ENCODE data around the gene PRH1. TPM values are rescaled to one million over a fixed set of nuclear protein-coding genes. Genes with fewer than 3 reads are reported as not detected.

The PRH1 gene
- total and polyA plus RNA-seq, 2 experiments from 2014 or later: 19.0 to 42.9 TPM

DNA sequence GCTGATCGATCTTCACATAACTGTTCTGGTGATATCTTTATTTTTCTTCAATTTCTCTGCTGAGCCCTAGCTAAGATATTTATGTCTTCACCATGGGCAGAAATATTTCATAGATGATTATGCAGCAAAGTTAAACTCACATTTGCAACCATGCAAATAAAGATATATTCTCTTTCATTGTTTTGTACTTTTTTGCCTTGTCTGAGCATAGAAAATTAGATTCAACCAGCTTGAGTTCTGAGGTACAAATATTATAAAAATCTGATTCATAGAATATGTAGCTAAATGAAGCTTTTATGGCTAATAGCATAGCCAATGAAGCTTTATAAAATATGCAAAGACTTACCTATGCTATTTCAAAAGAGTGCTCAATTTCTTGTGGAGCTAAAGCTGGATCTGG, 25.4 kb upstream of the PRH1 start, which contains the start of gene TAS2R13:
TSS of gene TAS2R13 (minus strand) at position 101 of the 400 bp plus-strand sequence. CDS start 264 bp downstream, outside the sequence.
- Histone ChIP-seq H3F3A (replicated peaks; ENCODE audit: low read depth) (no peaks in the 10 kb centered on the region), H3K9me2 (ENCODE audit: insufficient read depth) (no peaks in the 10 kb centered on the region), H3K36me3 (ENCODE audit: insufficient read depth) (no peaks in the 10 kb centered on the region), H2AFZ (no peak within 1 kb of the TSS), H3K4me3 (no peak within 1 kb of the TSS), H3K27me3 (ENCODE audit: insufficient read depth) (no peaks in the 10 kb centered on the region), H3K79me2 (replicated peaks; ENCODE audit: insufficient read depth) (no peaks in the 10 kb centered on the region), H3K4me2 (no peak within 1 kb of the TSS), H4K20me1 (replicated peaks; ENCODE audit: insufficient read depth) (no peaks in the 10 kb centered on the region), H3K4me1 (ENCODE audit: insufficient read depth) (peaks cover 13% of the 10 kb centered on the region), H3K27ac (ENCODE audit: low read depth) (no peak within 1 kb of the TSS)
- Mint-ChIP-seq H3K9me3 (peaks cover 9% of the 10 kb centered on the region), H3K4me3 (no peak within 1 kb of the TSS), H3K27me3 (ENCODE audit: insufficient read depth, low read depth, poor library complexity) (no peaks in the 10 kb centered on the region), H3K36me3 (ENCODE audit: low read depth) (peaks cover 13% of the 10 kb centered on the region; the same call in 2 of the 3 replicates), H3K27ac (no peak within 1 kb of the TSS), H3K4me1 (peaks cover 6% of the 10 kb centered on the region)
- TF ChIP-seq NANOG (IDR thresholded peaks at IDR 0.05; ENCODE audit: borderline replicate concordance): no peak
- TF ChIP-seq, protein P1, sequence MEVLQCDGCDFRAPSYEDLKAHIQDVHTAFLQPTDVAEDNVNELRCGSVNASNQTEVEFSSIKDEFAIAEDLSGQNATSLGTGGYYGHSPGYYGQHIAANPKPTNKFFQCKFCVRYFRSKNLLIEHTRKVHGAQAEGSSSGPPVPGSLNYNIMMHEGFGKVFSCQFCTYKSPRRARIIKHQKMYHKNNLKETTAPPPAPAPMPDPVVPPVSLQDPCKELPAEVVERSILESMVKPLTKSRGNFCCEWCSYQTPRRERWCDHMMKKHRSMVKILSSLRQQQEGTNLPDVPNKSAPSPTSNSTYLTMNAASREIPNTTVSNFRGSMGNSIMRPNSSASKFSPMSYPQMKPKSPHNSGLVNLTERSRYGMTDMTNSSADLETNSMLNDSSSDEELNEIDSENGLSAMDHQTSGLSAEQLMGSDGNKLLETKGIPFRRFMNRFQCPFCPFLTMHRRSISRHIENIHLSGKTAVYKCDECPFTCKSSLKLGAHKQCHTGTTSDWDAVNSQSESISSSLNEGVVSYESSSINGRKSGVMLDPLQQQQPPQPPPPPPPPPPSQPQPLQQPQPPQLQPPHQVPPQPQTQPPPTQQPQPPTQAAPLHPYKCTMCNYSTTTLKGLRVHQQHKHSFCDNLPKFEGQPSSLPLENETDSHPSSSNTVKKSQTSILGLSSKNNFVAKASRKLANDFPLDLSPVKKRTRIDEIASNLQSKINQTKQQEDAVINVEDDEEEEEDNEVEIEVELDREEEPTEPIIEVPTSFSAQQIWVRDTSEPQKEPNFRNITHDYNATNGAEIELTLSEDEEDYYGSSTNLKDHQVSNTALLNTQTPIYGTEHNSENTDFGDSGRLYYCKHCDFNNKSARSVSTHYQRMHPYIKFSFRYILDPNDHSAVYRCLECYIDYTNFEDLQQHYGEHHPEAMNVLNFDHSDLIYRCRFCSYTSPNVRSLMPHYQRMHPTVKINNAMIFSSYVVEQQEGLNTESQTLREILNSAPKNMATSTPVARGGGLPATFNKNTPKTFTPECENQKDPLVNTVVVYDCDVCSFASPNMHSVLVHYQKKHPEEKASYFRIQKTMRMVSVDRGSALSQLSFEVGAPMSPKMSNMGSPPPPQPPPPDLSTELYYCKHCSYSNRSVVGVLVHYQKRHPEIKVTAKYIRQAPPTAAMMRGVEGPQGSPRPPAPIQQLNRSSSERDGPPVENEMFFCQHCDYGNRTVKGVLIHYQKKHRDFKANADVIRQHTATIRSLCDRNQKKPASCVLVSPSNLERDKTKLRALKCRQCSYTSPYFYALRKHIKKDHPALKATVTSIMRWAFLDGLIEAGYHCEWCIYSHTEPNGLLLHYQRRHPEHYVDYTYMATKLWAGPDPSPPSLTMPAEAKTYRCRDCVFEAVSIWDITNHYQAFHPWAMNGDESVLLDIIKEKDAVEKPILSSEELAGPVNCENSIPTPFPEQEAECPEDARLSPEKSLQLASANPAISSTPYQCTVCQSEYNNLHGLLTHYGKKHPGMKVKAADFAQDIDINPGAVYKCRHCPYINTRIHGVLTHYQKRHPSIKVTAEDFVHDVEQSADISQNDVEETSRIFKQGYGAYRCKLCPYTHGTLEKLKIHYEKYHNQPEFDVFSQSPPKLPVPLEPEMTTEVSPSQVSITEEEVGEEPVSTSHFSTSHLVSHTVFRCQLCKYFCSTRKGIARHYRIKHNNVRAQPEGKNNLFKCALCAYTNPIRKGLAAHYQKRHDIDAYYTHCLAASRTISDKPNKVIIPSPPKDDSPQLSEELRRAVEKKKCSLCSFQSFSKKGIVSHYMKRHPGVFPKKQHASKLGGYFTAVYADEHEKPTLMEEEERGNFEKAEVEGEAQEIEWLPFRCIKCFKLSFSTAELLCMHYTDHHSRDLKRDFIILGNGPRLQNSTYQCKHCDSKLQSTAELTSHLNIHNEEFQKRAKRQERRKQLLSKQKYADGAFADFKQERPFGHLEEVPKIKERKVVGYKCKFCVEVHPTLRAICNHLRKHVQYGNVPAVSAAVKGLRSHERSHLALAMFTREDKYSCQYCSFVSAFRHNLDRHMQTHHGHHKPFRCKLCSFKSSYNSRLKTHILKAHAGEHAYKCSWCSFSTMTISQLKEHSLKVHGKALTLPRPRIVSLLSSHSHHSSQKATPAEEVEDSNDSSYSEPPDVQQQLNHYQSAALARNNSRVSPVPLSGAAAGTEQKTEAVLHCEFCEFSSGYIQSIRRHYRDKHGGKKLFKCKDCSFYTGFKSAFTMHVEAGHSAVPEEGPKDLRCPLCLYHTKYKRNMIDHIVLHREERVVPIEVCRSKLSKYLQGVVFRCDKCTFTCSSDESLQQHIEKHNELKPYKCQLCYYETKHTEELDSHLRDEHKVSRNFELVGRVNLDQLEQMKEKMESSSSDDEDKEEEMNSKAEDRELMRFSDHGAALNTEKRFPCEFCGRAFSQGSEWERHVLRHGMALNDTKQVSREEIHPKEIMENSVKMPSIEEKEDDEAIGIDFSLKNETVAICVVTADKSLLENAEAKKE (CRISPR knock-in tag; IDR thresholded peaks at IDR 0.05): no peak
- no peak for TF ChIP-seq CREB1 (CRISPR knock-in tag; IDR thresholded peaks at IDR 0.05; ENCODE audit: low read depth)
- no peak for TF ChIP-seq JUNB (IDR thresholded peaks at IDR 0.05; ENCODE audit: unreplicated experiment)
- TF ChIP-seq STAT1 (IDR thresholded peaks at IDR 0.05; ENCODE audit: unreplicated experiment): no peak
- TF ChIP-seq EZH2 (IDR thresholded peaks at IDR 0.05; ENCODE audit: low read depth, unreplicated experiment): no peak
- TF ChIP-seq ZNF331 (CRISPR knock-in tag; IDR thresholded peaks at IDR 0.05; ENCODE audit: low read depth): no peak
- ATAC-seq (no peak), DNase-seq (ENCODE audit: low spot score) (no peak)

GRCh38 chr12:10904686-10905085, 20.6 kb upstream of the PRH1 start:
- no peak overlapping the region for H3K27ac Mint-ChIP-seq
- H3K9me2 ChIP-seq (ENCODE audit: insufficient read depth): no peaks in the 10 kb centered on the region
- H4K20me1 ChIP-seq (replicated peaks; ENCODE audit: insufficient read depth): no peaks in the 10 kb centered on the region
- no peak overlapping the region for H2AFZ ChIP-seq
- DNase-seq (ENCODE audit: low spot score) (no peak), ATAC-seq (no peak)
- peaks cover 22% of the 10 kb centered on the region for H3K9me3 Mint-ChIP-seq
- H3K4me3 Mint-ChIP-seq: no peak overlapping the region
- H3K27me3 Mint-ChIP-seq (ENCODE audit: insufficient read depth, low read depth, poor library complexity): no peaks in the 10 kb centered on the region
- no peak overlapping the region for H3K27ac ChIP-seq (ENCODE audit: low read depth)
- H3K36me3 Mint-ChIP-seq (ENCODE audit: low read depth): peaks cover 27% of the 10 kb centered on the region
- H3K4me1 ChIP-seq (ENCODE audit: insufficient read depth): no peaks in the 10 kb centered on the region
- no peaks in the 10 kb centered on the region for H3F3A ChIP-seq (replicated peaks; ENCODE audit: low read depth)
- H3K36me3 ChIP-seq (ENCODE audit: insufficient read depth): no peaks in the 10 kb centered on the region
- no peak overlapping the region for H3K4me3 ChIP-seq
- H3K4me2 ChIP-seq: no peak overlapping the region
- H3K27me3 ChIP-seq (ENCODE audit: insufficient read depth): no peaks in the 10 kb centered on the region
- H3K79me2 ChIP-seq (replicated peaks; ENCODE audit: insufficient read depth): 0 out of 2 replicates have a peak, but pooled peaks cover 3% of the 10 kb centered on the region
- no peaks in the 10 kb centered on the region for H3K4me1 Mint-ChIP-seq
- TF ChIP-seq NANOG (IDR thresholded peaks at IDR 0.05; ENCODE audit: borderline replicate concordance) (no peak), POLR2AphosphoS5 (IDR thresholded peaks at IDR 0.05; ENCODE audit: low read depth) (no peak), STAT1 (IDR thresholded peaks at IDR 0.05; ENCODE audit: unreplicated experiment) (no peak), EZH2 (IDR thresholded peaks at IDR 0.05; ENCODE audit: low read depth, unreplicated experiment) (no peak), ZNF114 (CRISPR knock-in tag; IDR thresholded peaks at IDR 0.05) (no peak), JUNB (IDR thresholded peaks at IDR 0.05; ENCODE audit: unreplicated experiment) (no peak)
- TF ChIP-seq, protein P2, sequence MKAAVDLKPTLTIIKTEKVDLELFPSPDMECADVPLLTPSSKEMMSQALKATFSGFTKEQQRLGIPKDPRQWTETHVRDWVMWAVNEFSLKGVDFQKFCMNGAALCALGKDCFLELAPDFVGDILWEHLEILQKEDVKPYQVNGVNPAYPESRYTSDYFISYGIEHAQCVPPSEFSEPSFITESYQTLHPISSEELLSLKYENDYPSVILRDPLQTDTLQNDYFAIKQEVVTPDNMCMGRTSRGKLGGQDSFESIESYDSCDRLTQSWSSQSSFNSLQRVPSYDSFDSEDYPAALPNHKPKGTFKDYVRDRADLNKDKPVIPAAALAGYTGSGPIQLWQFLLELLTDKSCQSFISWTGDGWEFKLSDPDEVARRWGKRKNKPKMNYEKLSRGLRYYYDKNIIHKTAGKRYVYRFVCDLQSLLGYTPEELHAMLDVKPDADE (IDR thresholded peaks at IDR 0.05): no peak

Data from GM23338 (cell line).